ENCODE data around the gene IL17RC. TPM values are rescaled to one million over a fixed set of nuclear protein-coding genes. Genes with fewer than 3 reads are reported as not detected.

Gene IL17RC
- total and polyA plus RNA-seq, 2 of the 8 experiments (the other 6 are each of a cell fraction or from before 2014, with no cell fraction given) = 11.8 to 13.0 TPM

DNA sequence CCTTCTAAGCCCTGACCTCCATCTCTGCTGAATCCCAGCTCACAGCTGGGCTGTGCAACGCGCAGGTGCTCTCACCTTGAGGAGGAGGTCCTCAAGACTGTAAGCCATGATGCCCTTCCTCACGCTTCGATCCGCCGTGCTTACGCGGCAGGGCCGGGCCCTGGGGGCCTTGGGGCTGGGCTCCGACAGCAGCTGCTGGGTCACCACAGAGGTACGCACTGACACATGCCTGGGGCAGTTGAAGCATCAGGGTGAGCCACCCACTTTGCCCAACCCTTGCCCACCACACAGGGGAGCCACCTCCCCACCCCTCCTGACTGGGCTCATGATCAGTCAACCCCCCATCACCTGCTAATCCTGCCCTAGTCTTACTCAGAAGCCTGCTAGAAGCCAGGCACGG is 39.9 kb upstream of the IL17RC start:
- no peak overlapping the region for H2AK5ac ChIP-seq (ENCODE audit: low read depth, low read length)
- H3K9me3 ChIP-seq (ENCODE audit: insufficient read depth in 2 of 2, low read depth in 1 of 2, low read length in 1 of 2) = no peaks in the 10 kb centered on the region
- no peak overlapping the region for H2BK120ac ChIP-seq (replicated peaks; ENCODE audit: low read depth, low read length)
- no peaks in the 10 kb centered on the region for H3K79me2 ChIP-seq (ENCODE audit: control insufficient read depth in 1 of 2, insufficient read depth in 2 of 2, low read length in 2 of 2)
- ChIA-PET POLR2A (ENCODE audit: partially characterized antibody) (interaction anchor here (1.0 kb wide), 1 partner anchor 12 kb away, joined by 4 read pairs; no protein-coding TSS in a partner anchor), CTCF (ENCODE audit: partially characterized antibody) (interaction anchor here (0.8 to 1.6 kb wide), 3 partner anchors 12 to 70 kb away, joined by 3 to 4 read pairs (median 3); no protein-coding TSS in a partner anchor)
- peak overlapping the region; percentile 46; the same call in 1 of the 2 replicates for H4K8ac ChIP-seq (ENCODE audit: extremely low read depth, insufficient read depth, low read length)
- H4K20me1 ChIP-seq (replicated peaks in 1 of 2; ENCODE audit: control insufficient read depth in 1 of 2, insufficient read depth in 2 of 2, low read length in 2 of 2) = no peaks in the 10 kb centered on the region
- 95% methylated on average over 12 of the region's 12 CpGs; no CpG with 5 or more reads in 1 of the 2 experiments for WGBS, 2 experiments (ENCODE audit: extremely low coverage in 1 of 2, insufficient coverage in 1 of 2, insufficient read length in 1 of 2, insufficient replicate concordance in 2 of 2, low coverage in 1 of 2, low lambda C conversion rate in 2 of 2, missing lambda C conversion rate in 1 of 2)
- no peaks in the 10 kb centered on the region for H3K79me1 ChIP-seq (ENCODE audit: low read depth, low read length)
- H4K91ac ChIP-seq (replicated peaks; ENCODE audit: insufficient read length, low read length) = no peak overlapping the region
- peak overlapping the region; percentile 80; the same call in 1 of the 2 replicates for H2BK12ac ChIP-seq (ENCODE audit: low read depth, low read length)
- H3K23ac ChIP-seq (ENCODE audit: insufficient read length) = no peak overlapping the region
- no peaks in the 10 kb centered on the region; a peak in 1 of 7 replicates for H3K4me1 ChIP-seq (replicated peaks in 1 of 4; ENCODE audit: control insufficient read depth in 3 of 4, insufficient read depth in 4 of 4, low read length in 3 of 4)
- H3K9ac ChIP-seq (replicated peaks in 1 of 4; ENCODE audit: extremely low read depth in 1 of 4, low read depth in 3 of 4, low read length in 3 of 4) = no peak overlapping the region
- TF ChIP-seq KDM5A (IDR thresholded peaks at IDR 0.05; ENCODE audit: low read length) (no peak), RAD21 (IDR thresholded peaks at IDR 0.05 in 1 of 2, conservative IDR thresholded peaks at IDR 0.05 in 1 of 2; ENCODE audit: low read depth in 2 of 2, low read length in 2 of 2) (peak; percentile 19 to 41; a peak in 2 of 4 replicates), CBX5 (IDR thresholded peaks at IDR 0.05; ENCODE audit: low read depth, low read length) (no peak), CTCF (IDR thresholded peaks at IDR 0.05; ENCODE audit: control extremely low read depth in 1 of 3, insufficient read depth in 1 of 3, low read depth in 1 of 3, low read length in 3 of 3) (0 out of 4 replicates have a peak, but pooled peaks of 1 of the 3 experiments have one; percentile 10)
- no peak overlapping the region for H4K5ac ChIP-seq (ENCODE audit: insufficient read length, low read depth, low read length)
- no peak overlapping the region for H2BK15ac ChIP-seq (ENCODE audit: low read length)
- no peak for FAIRE-seq
- H3K56ac ChIP-seq (replicated peaks; ENCODE audit: insufficient read length, low read depth, low read length) = no peak overlapping the region
- H3K36me3 ChIP-seq (ENCODE audit: control insufficient read depth in 2 of 4, insufficient read depth in 4 of 4, low read length in 3 of 4) = no peaks in the 10 kb centered on the region
- H3K18ac ChIP-seq (ENCODE audit: extremely low read depth, low read length) = no peak overlapping the region
- no peak overlapping the region for H2BK20ac ChIP-seq (ENCODE audit: low read length)
- no peak overlapping the region for H2BK5ac ChIP-seq (ENCODE audit: low read depth, low read length)
- no peak overlapping the region for H3K14ac ChIP-seq (ENCODE audit: insufficient read length)
- H3K4me2 ChIP-seq (ENCODE audit: insufficient read depth in 1 of 2, low read depth in 2 of 2, low read length in 2 of 2) = no peak overlapping the region
- H3K4ac ChIP-seq (replicated peaks; ENCODE audit: insufficient read length, low read depth, low read length) = no peak overlapping the region
- H3K4me3 ChIP-seq (ENCODE audit: extremely low read depth in 1 of 4, insufficient read depth in 2 of 4, low read depth in 3 of 4, low read length in 4 of 4) = no peak overlapping the region
- no peak overlapping the region for H3K27ac ChIP-seq (ENCODE audit: low read depth, low read length)
- no peak for DNase-seq (ENCODE audit: low read depth in 1 of 2, low spot score in 2 of 2)
- no peaks in the 10 kb centered on the region for H3K23me2 ChIP-seq (ENCODE audit: low read depth, low read length)
- H3K27me3 ChIP-seq (replicated peaks in 1 of 4; ENCODE audit: control insufficient read depth in 3 of 4, extremely low read depth in 1 of 4, insufficient read depth in 3 of 4, low read length in 3 of 4) = no peaks in the 10 kb centered on the region
- H2AFZ ChIP-seq (ENCODE audit: low read length) = no peak overlapping the region
